HFFc6 (cell line): ENCODE measurements around the gene FMN1. TPM values are rescaled to one million over a fixed set of nuclear protein-coding genes. Genes with fewer than 3 reads are reported as not detected.

Experiments used
- DNase-seq: peaks from one replicate; pipeline ENCODE4 v3.0.0-alpha.2; 2018
- H3K27ac Mint-ChIP-seq: 2 replicates; pipeline ENCODE4 v1.8.0; 2020; ENCODE audit warnings: mild to moderate bottlenecking, mixed read lengths
- H3K27me3 Mint-ChIP-seq: 2 replicates; pipeline ENCODE4 v1.8.0; 2021; ENCODE audit warnings: mild to moderate bottlenecking, moderate library complexity, mixed read lengths; ENCODE audit not compliant: insufficient read depth
- H3K36me3 Mint-ChIP-seq: 2 replicates; pipeline ENCODE4 v1.8.0; 2021; ENCODE audit warnings: low read depth, mixed read lengths
- H3K4me1 Mint-ChIP-seq: 2 replicates; pipeline ENCODE4 v1.8.0; 2020; ENCODE audit warnings: low read depth, mixed read lengths
- H3K4me3 Mint-ChIP-seq: 2 replicates; pipeline ENCODE4 v1.8.0; 2020; ENCODE audit warnings: mild to moderate bottlenecking, moderate library complexity, mixed read lengths
- H3K9me3 Mint-ChIP-seq: 2 replicates; pipeline ENCODE4 v1.8.0; 2020; ENCODE audit warnings: mild to moderate bottlenecking, mixed read lengths
- CTCF ChIP-seq: fragments of 200-600 bp; sonication (generic); IDR thresholded peaks from 2 replicates; pipeline ENCODE4 v1.5.0; 2021; ENCODE audit warnings: antibody characterized with exemption, mild to moderate bottlenecking
- total RNA-seq, 6 experiments: library from RNA; stranded (reverse); fragmentation: NEBNext Ultra II Directional; extraction: Animal tissue kit (Norgen Biotek cat#: 25700); gene quantifications; 2 replicates in 1 of 6; 3 replicates in 5 of 6; pipeline ENCODE4 v1.2.3, GENCODE V29; 2021

Gene FMN1
- total RNA-seq, 6 experiments from 2014 or later = 8.3 to 14.0 (median 12.6) TPM

DNA sequence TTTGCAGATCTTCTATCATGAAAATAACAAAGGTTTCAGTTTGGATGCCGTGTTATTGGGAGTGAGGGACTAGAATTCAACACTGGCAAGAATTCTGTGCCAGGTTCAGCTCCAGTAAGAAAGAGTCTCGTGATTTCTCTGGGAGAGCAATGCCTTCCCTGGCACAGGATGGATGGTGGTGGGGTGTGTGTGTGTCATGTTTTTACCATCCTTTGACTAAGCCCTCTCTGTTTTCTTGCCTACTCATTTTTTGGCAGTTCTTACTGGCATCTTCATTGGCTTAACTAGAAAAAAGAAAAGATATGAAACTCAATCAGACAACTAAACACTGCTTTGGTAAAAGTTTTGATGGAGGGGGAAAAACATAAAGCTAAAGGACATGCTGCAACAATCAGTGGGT lies 86.6 kb downstream of the FMN1 start:
- H3K27me3 Mint-ChIP-seq = no peaks in the 10 kb centered on the region; the same call in 1 of the 2 replicates
- no peak overlapping the region for H3K4me3 Mint-ChIP-seq
- peaks cover 19% of the 10 kb centered on the region for H3K9me3 Mint-ChIP-seq
- peaks cover 37% of the 10 kb centered on the region for H3K36me3 Mint-ChIP-seq
- peak overlapping the region; percentile 67 for H3K27ac Mint-ChIP-seq
- no peak for TF ChIP-seq CTCF
- H3K4me1 Mint-ChIP-seq = peaks cover 89% of the 10 kb centered on the region
- peak; percentile 46 for DNase-seq

GRCh38 chr15:33104212-33104611 lies 90.3 kb downstream of the FMN1 start:
- no peak for TF ChIP-seq CTCF
- H3K9me3 Mint-ChIP-seq = peaks cover 14% of the 10 kb centered on the region
- peaks cover 31% of the 10 kb centered on the region for H3K36me3 Mint-ChIP-seq
- H3K4me3 Mint-ChIP-seq = peak overlapping the region; percentile 78
- H3K4me1 Mint-ChIP-seq = peaks cover 96% of the 10 kb centered on the region
- peak overlapping the region; percentile 94 for H3K27ac Mint-ChIP-seq
- no peaks in the 10 kb centered on the region; the same call in 1 of the 2 replicates for H3K27me3 Mint-ChIP-seq
- DNase-seq = peak; percentile 87

DNA sequence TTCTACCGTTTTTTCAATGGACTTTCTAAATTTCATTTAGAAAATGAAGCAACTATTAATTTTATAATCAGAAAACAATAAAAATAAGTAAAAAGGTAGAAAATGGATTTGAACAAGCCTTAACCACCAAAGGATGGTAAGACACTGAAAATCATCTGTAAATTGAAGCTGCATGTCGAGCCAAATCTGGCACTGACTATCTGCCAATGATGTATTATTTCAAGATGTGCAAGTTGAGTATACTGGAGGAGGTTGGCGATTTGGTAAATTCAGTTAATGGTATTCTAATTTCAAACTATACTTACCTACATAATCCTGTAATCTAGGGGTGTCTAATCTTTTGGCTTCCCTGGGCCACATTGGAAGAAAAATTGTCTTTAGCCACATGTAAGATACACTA lies 93.5 kb downstream of the FMN1 start:
- no peak for DNase-seq
- TF ChIP-seq CTCF = no peak
- H3K27me3 Mint-ChIP-seq = no peaks in the 10 kb centered on the region; the same call in 1 of the 2 replicates
- H3K4me3 Mint-ChIP-seq = no peak overlapping the region
- H3K27ac Mint-ChIP-seq = no peak overlapping the region
- peaks cover 15% of the 10 kb centered on the region for H3K36me3 Mint-ChIP-seq
- H3K4me1 Mint-ChIP-seq = peaks cover 95% of the 10 kb centered on the region
- H3K9me3 Mint-ChIP-seq = peaks cover 3% of the 10 kb centered on the region; the same call in 1 of the 2 replicates

DNA sequence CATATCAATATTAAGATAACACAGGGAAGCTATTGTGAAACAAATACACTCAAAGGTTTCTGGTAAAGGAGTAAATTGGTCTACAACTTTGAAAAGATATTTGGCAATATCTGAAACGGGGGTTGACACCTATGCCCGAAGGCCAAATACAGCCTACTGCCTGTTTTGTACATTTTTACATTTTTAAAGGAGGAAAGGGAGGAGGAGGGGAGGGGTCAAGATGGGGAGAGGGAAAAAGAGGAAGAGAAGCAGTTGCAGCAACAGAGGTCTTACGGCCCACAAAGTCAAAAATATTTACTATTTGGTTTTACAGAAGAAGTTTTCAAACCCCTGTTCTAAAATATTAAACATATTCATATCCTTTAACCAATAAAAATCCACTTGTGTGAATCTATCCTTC lies 94.2 kb downstream of the FMN1 start:
- no peak for TF ChIP-seq CTCF

DNA sequence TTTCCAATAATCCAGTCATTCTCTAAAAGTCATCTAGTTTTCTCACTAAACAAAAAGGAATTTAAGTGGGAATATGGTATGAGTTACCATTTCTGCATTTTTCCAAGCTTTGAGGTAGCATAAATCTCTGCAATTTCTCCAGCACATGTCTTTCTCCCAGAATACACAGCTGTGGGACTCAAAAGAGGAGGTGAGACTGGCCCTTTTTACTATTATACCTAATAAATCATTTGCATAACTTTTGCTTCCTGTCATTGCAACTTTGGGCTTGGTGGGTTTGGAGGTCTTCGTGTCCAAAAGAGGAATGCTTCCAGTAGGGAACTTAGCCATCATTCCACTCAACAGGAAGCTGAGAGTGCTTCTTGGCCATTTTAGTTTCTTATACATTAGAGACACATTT lies 94.8 kb downstream of the FMN1 start:
- H3K4me3 Mint-ChIP-seq = no peak overlapping the region
- no peak for TF ChIP-seq CTCF
- no peaks in the 10 kb centered on the region for H3K9me3 Mint-ChIP-seq
- H3K4me1 Mint-ChIP-seq = peaks cover 90% of the 10 kb centered on the region
- H3K36me3 Mint-ChIP-seq = peaks cover 6% of the 10 kb centered on the region; the same call in 1 of the 2 replicates
- H3K27me3 Mint-ChIP-seq = no peaks in the 10 kb centered on the region
- H3K27ac Mint-ChIP-seq = peak overlapping the region; percentile 94
- DNase-seq = no peak

More for the DNA sequence above, 94.2 kb downstream of the FMN1 start:
- no peak for DNase-seq
- Mint-ChIP-seq H3K9me3 (no peaks in the 10 kb centered on the region), H3K4me1 (peaks cover 94% of the 10 kb centered on the region), H3K27me3 (no peaks in the 10 kb centered on the region), H3K27ac (no peak overlapping the region; the same call in 1 of the 2 replicates), H3K36me3 (peaks cover 8% of the 10 kb centered on the region), H3K4me3 (no peak overlapping the region)

DNA sequence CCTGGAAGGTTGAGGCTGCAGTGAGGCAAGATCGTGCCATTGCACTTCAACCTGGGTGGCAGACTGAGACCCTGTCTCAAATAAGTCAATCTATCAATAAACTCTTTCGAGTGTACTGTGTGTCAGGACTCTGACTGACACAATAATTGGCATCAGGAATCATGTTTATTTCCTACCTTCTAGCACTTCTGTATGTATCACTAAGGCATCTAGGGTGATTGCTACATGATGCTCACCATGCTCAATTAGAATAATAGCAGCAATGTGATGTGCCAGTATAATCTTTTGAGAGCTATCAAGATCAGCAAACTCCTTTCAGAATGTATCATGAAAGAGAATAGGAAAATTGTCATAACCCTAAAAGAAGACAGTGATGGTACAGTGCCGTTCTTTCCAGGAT lies 95.3 kb downstream of the FMN1 start:
- no peak for TF ChIP-seq CTCF
- Mint-ChIP-seq H3K36me3 (peaks cover 6% of the 10 kb centered on the region; the same call in 1 of the 2 replicates), H3K9me3 (no peaks in the 10 kb centered on the region), H3K4me1 (peaks cover 90% of the 10 kb centered on the region), H3K27me3 (no peaks in the 10 kb centered on the region), H3K27ac (peak overlapping the region; percentile 94), H3K4me3 (no peak overlapping the region)
- DNase-seq = no peak
